Gastroesophageal sphincter (tissue), 3 donors: Measurements from ENCODE around the gene THAP12.

Experiments
- EP300 ChIP-seq: sonication (generic); formaldehyde crosslinking; IDR thresholded peaks from one replicate; pipeline ENCODE4 v1.6.1; 2017; ENCODE audit warnings: antibody characterized with exemption, mild to moderate bottlenecking
- POLR2A ChIP-seq, 2 donors: fragments of 450-650 bp; IDR thresholded peaks; one replicate each; pipeline ENCODE4 v1.6.1; 2017; ENCODE audit warnings: antibody characterized with exemption in 2 of 2, mild to moderate bottlenecking in 2 of 2, moderate library complexity in 1 of 2
- POLR2AphosphoS5 ChIP-seq: sonication (generic); formaldehyde crosslinking; IDR thresholded peaks from one replicate; pipeline ENCODE4 v1.6.1; 2017; ENCODE audit warnings: antibody characterized with exemption
- TF ChIP-seq, protein P1 (sequence below), 4 experiments: fragments of 200-600 bp in 2 of 4; fragments of 450-650 bp in 2 of 4; sonication (generic) in 1 of 4; IDR thresholded peaks; one replicate each; pipeline ENCODE4 v1.5.1; 2017 to 2019; ENCODE audit warnings: antibody characterized with exemption in 4 of 4, mild to moderate bottlenecking in 2 of 4, moderate library complexity in 2 of 4

DNA sequence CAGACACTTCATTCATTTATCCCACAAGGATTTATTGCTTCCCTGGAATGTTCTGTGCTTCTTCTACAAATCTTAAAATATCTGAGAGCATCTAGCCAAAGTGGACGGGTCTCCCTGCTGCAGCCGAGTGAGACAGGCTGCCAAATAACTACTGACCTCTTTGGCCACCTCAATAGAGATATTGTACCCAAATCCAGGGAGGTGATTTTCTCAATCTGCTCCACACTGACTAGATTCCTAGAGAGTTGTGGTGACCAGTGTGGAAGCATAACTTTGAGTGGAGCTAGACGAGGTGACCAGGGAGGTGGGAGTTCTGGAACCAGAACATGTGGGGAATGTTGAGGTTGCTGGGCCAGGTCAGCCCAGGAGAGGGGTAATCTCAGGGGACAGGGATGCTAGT is 77.5 kb downstream of the THAP12 start:
- TF ChIP-seq, protein P1, sequence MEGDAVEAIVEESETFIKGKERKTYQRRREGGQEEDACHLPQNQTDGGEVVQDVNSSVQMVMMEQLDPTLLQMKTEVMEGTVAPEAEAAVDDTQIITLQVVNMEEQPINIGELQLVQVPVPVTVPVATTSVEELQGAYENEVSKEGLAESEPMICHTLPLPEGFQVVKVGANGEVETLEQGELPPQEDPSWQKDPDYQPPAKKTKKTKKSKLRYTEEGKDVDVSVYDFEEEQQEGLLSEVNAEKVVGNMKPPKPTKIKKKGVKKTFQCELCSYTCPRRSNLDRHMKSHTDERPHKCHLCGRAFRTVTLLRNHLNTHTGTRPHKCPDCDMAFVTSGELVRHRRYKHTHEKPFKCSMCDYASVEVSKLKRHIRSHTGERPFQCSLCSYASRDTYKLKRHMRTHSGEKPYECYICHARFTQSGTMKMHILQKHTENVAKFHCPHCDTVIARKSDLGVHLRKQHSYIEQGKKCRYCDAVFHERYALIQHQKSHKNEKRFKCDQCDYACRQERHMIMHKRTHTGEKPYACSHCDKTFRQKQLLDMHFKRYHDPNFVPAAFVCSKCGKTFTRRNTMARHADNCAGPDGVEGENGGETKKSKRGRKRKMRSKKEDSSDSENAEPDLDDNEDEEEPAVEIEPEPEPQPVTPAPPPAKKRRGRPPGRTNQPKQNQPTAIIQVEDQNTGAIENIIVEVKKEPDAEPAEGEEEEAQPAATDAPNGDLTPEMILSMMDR (IDR thresholded peaks at IDR 0.05) = no peak
- TF ChIP-seq POLR2A (IDR thresholded peaks at IDR 0.05) = no peak
- no peak for TF ChIP-seq POLR2AphosphoS5
- TF ChIP-seq EP300 = no peak
